DOHH2 (cell line): Measurements from ENCODE around the gene TICAM1.

ENCODE experiments used
- CTCF ChIP-seq: fragments of 200-600 bp; sonication (generic); IDR thresholded peaks from one replicate; pipeline ENCODE4 v1.5.1; 2014; ENCODE audit warnings: antibody characterized with exemption, mild to moderate bottlenecking, low read depth, low read length; ENCODE audit not compliant: poor library complexity, severe bottlenecking
- EZH2phosphoT487 ChIP-seq: fragments of 200-600 bp; sonication (generic); IDR thresholded peaks from 2 replicates; pipeline ENCODE4 v1.6.1; 2017; ENCODE audit warnings: borderline replicate concordance, mild to moderate bottlenecking, antibody characterized with exemption, low read length, moderate library complexity, mixed read lengths

DNA sequence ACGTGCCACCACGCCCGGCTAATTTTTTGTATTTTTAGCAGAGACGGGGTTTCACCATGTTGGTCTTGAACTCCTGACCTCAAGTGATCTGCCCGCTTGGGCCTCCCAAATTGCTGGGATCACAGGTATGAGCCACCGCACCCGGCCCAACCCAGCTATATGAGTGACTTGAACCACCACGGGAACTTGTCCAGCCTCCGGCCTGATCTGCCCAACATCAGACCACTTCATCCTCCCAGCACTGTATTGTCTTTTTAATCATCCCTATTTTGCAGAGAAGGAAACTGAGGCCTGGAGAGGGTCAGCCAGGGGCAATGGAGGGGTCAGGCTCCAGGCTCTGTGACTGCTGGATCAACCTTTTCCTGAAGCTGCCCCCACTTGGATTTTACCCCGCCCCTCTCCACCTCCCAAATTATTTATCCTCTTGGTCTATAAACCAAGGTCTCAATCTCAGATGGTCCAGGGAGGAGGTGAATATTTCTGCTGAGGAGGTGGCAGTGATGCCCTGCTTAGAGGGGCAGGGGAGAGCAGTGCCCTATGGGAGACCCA is 36.8 kb upstream of the TICAM1 start:
- TF ChIP-seq CTCF: no peak
- TF ChIP-seq EZH2phosphoT487: no peak
